ENCODE results near the gene PROM2.

PROM2 gene

DNA sequence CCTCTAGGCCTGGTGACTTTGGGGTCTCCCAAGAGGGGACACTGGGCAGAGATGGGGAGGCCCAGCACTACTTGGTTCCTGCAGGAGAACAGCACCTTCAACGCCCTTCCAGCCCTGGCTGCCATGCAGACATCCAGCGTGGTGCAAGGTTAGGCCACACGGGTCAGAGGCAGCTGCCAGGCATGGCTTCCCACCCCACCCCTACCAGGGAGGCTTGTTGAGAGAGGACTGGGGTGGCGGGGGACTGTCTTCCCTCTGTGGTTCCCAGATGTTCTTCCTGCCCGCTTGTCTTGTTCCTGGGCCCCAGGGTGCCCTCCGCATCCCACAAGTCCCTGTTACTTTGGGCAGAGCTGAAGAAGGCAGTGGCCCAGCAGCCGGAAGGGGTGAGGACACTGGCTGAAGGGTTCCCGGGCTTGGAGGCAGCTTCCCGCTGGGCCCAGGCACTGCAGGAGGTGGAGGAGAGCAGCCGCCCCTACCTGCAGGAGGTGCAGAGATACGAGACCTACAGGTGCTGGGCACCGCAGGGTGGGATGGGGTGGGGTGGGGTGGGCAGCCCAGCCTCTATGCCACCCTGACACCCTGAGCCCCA is 4.5 kb downstream of the PROM2 start:
- Histone ChIP-seq H3K9ac (ENCODE audit: low read depth, low read length) (no peak overlapping the region), H3K27me3 (ENCODE audit: control insufficient read depth, insufficient read depth, low read length) (no peaks in the 10 kb centered on the region), H3K4me3 (ENCODE audit: low read depth, low read length) (no peak overlapping the region), H3K9me3 (ENCODE audit: control insufficient read depth, insufficient read depth, low read length) (no peaks in the 10 kb centered on the region), H3K4me1 (ENCODE audit: control insufficient read depth, insufficient read depth, low read length) (peaks cover 6% of the 10 kb centered on the region), H3K36me3 (ENCODE audit: control insufficient read depth, insufficient read depth, low read length) (no peaks in the 10 kb centered on the region)

DNA sequence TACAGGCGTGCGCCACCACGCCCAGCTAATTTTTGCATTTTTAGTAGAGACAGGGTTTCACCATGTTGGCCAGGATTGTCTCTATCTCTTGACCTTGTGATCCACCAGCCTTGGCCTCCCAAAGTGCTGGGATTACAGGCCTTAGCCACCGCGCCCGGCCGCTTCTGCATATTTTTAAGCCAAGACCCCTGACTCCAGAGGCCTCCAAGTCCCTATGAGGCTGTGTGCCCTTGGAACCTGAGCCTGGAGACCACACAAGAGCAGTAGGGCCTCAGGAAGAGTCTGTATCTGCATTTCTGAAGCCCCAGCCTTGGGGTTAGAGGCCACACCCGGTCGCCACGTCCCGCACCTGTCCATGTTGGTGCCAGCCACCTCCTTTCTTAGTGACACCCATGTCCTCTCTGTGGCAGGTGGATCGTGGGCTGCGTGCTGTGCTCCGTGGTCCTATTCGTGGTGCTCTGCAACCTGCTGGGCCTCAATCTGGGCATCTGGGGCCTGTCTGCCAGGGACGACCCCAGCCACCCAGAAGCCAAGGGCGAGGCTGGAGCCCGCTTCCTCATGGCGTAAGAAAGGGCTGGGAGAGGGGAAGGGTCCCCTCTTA is 5.3 kb downstream of the PROM2 start:
- no peaks in the 10 kb centered on the region for H3K9me3 ChIP-seq (ENCODE audit: control insufficient read depth, insufficient read depth, low read length)
- no peaks in the 10 kb centered on the region for H3K36me3 ChIP-seq (ENCODE audit: control insufficient read depth, insufficient read depth, low read length)
- no peaks in the 10 kb centered on the region for H3K27me3 ChIP-seq (ENCODE audit: control insufficient read depth, insufficient read depth, low read length)
- no peak overlapping the region for H3K9ac ChIP-seq (ENCODE audit: low read depth, low read length)
- H3K4me3 ChIP-seq (ENCODE audit: low read depth, low read length): no peak overlapping the region
- H3K4me1 ChIP-seq (ENCODE audit: control insufficient read depth, insufficient read depth, low read length): peaks cover 5% of the 10 kb centered on the region

DNA sequence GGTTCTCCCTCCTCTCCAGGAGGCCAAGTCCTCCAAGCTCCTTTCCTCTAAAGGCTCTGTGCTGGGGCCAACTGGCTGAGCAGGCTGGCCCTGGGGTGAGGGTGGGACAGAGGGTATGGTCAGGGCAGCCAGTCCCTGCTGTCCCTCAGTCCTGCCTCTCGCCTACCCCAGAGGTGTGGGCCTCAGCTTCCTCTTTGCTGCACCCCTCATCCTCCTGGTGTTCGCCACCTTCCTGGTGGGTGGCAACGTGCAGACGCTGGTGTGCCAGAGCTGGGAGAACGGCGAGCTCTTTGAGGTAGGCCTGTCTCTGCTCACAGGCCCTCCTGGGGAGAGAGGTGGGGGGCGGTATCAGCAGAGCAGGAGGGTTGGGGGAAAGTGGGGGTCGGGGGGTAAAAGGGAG is 6.8 kb downstream of the PROM2 start:
- Histone ChIP-seq H3K27me3 (ENCODE audit: control insufficient read depth, insufficient read depth, low read length) (no peaks in the 10 kb centered on the region), H3K9me3 (ENCODE audit: control insufficient read depth, insufficient read depth, low read length) (no peaks in the 10 kb centered on the region), H3K4me1 (ENCODE audit: control insufficient read depth, insufficient read depth, low read length) (no peaks in the 10 kb centered on the region), H3K36me3 (ENCODE audit: control insufficient read depth, insufficient read depth, low read length) (no peaks in the 10 kb centered on the region), H3K9ac (ENCODE audit: low read depth, low read length) (no peak overlapping the region), H3K4me3 (ENCODE audit: low read depth, low read length) (no peak overlapping the region)

GRCh38 chr2:95281786-95282185 is 7.5 kb downstream of the PROM2 start:
- Histone ChIP-seq H3K9ac (ENCODE audit: low read depth, low read length) (no peak overlapping the region), H3K4me3 (ENCODE audit: low read depth, low read length) (no peak overlapping the region), H3K9me3 (ENCODE audit: control insufficient read depth, insufficient read depth, low read length) (no peaks in the 10 kb centered on the region), H3K36me3 (ENCODE audit: control insufficient read depth, insufficient read depth, low read length) (no peaks in the 10 kb centered on the region), H3K4me1 (ENCODE audit: control insufficient read depth, insufficient read depth, low read length) (no peaks in the 10 kb centered on the region), H3K27me3 (ENCODE audit: control insufficient read depth, insufficient read depth, low read length) (no peaks in the 10 kb centered on the region)

DNA sequence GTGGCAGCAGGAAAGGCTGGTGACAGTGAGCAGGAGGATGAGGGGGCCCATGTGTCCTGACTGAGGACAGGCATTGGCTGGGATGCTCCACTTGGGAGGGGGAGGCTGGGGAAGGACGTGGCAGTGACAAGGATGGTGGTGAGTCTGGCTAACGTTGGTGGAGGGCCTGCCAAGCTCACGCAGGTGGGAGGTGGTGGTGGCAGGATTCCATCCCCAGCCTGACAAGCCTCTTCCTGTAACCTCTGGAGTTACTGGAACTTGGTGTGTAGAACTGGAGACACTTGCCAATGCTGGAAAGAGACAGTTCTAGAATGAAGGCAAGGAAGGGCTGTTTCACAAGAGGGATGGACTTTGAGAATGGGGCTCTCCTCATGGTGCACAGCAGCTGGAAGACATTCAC is 8.2 kb downstream of the PROM2 start:
- no peaks in the 10 kb centered on the region for H3K4me1 ChIP-seq (ENCODE audit: control insufficient read depth, insufficient read depth, low read length)
- no peaks in the 10 kb centered on the region for H3K27me3 ChIP-seq (ENCODE audit: control insufficient read depth, insufficient read depth, low read length)
- H3K4me3 ChIP-seq (ENCODE audit: low read depth, low read length): no peak overlapping the region
- H3K9me3 ChIP-seq (ENCODE audit: control insufficient read depth, insufficient read depth, low read length): no peaks in the 10 kb centered on the region
- no peak overlapping the region for H3K9ac ChIP-seq (ENCODE audit: low read depth, low read length)
- H3K36me3 ChIP-seq (ENCODE audit: control insufficient read depth, insufficient read depth, low read length): no peaks in the 10 kb centered on the region

DNA sequence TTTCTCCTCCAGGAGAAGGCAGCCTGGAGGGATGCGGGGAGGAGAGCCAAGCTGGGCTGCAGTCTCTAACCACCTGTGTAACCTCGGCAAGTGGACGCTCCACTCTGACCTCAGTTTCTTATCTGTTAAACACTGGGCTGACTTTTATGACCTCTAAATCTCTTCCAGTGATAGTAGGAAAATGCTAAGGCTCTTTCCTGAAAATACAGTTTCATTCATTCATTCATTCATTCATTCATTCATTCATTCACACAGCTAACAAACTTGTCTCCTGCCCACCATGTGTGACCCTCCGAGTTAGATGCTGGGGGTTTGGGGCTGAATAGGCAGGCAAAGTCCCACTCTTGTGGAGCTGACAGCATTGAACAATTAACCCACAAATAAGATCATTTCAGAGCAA is 9.3 kb downstream of the PROM2 start:
- Histone ChIP-seq H3K9me3 (ENCODE audit: control insufficient read depth, insufficient read depth, low read length) (no peaks in the 10 kb centered on the region), H3K4me1 (ENCODE audit: control insufficient read depth, insufficient read depth, low read length) (no peaks in the 10 kb centered on the region), H3K36me3 (ENCODE audit: control insufficient read depth, insufficient read depth, low read length) (no peaks in the 10 kb centered on the region), H3K9ac (ENCODE audit: low read depth, low read length) (no peak overlapping the region), H3K4me3 (ENCODE audit: low read depth, low read length) (no peak overlapping the region), H3K27me3 (ENCODE audit: control insufficient read depth, insufficient read depth, low read length) (no peaks in the 10 kb centered on the region)

GRCh38 chr2:95284886-95285541 is 10.8 kb downstream of the PROM2 start:
- Histone ChIP-seq H3K4me1 (ENCODE audit: control insufficient read depth, insufficient read depth, low read length) (no peaks in the 10 kb centered on the region), H3K9ac (ENCODE audit: low read depth, low read length) (no peak overlapping the region), H3K9me3 (ENCODE audit: control insufficient read depth, insufficient read depth, low read length) (no peaks in the 10 kb centered on the region), H3K36me3 (ENCODE audit: control insufficient read depth, insufficient read depth, low read length) (no peaks in the 10 kb centered on the region), H3K4me3 (ENCODE audit: low read depth, low read length) (no peak overlapping the region), H3K27me3 (ENCODE audit: control insufficient read depth, insufficient read depth, low read length) (no peaks in the 10 kb centered on the region)

GRCh38 chr2:95285542-95285932 is 11.3 kb downstream of the PROM2 start:
- Histone ChIP-seq H3K9ac (ENCODE audit: low read depth, low read length) (no peak overlapping the region), H3K9me3 (ENCODE audit: control insufficient read depth, insufficient read depth, low read length) (no peaks in the 10 kb centered on the region), H3K27me3 (ENCODE audit: control insufficient read depth, insufficient read depth, low read length) (no peaks in the 10 kb centered on the region), H3K4me1 (ENCODE audit: control insufficient read depth, insufficient read depth, low read length) (no peaks in the 10 kb centered on the region), H3K36me3 (ENCODE audit: control insufficient read depth, insufficient read depth, low read length) (no peaks in the 10 kb centered on the region), H3K4me3 (ENCODE audit: low read depth, low read length) (no peak overlapping the region)

GRCh38 chr2:95287336-95287735 is 13.1 kb downstream of the PROM2 start:
- no peaks in the 10 kb centered on the region for H3K9me3 ChIP-seq (ENCODE audit: control insufficient read depth, insufficient read depth, low read length)
- no peaks in the 10 kb centered on the region for H3K4me1 ChIP-seq (ENCODE audit: control insufficient read depth, insufficient read depth, low read length)
- no peaks in the 10 kb centered on the region for H3K36me3 ChIP-seq (ENCODE audit: control insufficient read depth, insufficient read depth, low read length)
- H3K9ac ChIP-seq (ENCODE audit: low read depth, low read length): no peak overlapping the region
- H3K4me3 ChIP-seq (ENCODE audit: low read depth, low read length): no peak overlapping the region
- no peaks in the 10 kb centered on the region for H3K27me3 ChIP-seq (ENCODE audit: control insufficient read depth, insufficient read depth, low read length)

DNA sequence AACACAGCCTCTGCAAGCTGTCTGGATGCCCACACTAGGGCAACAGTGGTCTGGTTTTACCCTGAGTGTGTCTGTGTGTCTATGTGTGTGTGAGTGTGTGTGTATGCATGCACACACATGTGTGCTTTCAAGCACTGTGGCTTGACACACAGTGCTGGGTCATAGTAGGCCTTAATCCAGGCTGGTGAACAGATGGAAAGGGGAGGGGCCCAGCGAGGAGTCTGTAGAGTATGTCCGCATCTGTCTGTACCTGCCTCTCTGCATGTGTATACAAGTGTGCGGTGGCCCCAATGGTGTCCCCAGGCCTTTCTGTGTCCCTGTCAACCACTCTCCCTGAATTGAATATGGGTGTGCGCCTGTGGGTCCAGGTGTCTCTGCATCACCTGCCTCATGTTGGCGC is 13.6 kb downstream of the PROM2 start:
- Histone ChIP-seq H3K36me3 (ENCODE audit: control insufficient read depth, insufficient read depth, low read length) (no peaks in the 10 kb centered on the region), H3K9me3 (ENCODE audit: control insufficient read depth, insufficient read depth, low read length) (no peaks in the 10 kb centered on the region), H3K4me1 (ENCODE audit: control insufficient read depth, insufficient read depth, low read length) (no peaks in the 10 kb centered on the region), H3K9ac (ENCODE audit: low read depth, low read length) (no peak overlapping the region), H3K4me3 (ENCODE audit: low read depth, low read length) (no peak overlapping the region), H3K27me3 (ENCODE audit: control insufficient read depth, insufficient read depth, low read length) (no peaks in the 10 kb centered on the region)

DNA sequence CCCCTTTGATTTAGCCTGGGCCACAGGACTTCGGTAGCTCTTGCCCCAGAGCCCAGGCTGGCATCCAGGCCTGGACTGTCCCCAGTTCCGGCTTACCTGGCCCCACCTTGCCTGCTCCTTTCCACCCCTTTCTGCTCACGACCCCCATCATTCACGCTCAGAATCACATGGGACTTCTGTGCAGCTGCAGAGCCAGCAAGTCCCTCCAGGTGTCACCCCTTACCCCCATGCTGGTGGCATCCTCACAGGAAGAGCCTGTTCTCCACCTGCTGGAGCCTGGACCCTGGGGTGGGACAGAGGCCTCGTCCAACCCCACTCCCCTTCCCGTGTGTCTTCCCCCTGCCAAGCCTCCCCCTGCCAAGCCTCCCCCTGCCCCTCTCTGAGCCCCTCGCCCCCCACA is 15.0 kb downstream of the PROM2 start:
- Histone ChIP-seq H3K4me3 (ENCODE audit: low read depth, low read length) (no peak overlapping the region), H3K27me3 (ENCODE audit: control insufficient read depth, insufficient read depth, low read length) (no peaks in the 10 kb centered on the region), H3K36me3 (ENCODE audit: control insufficient read depth, insufficient read depth, low read length) (no peaks in the 10 kb centered on the region), H3K4me1 (ENCODE audit: control insufficient read depth, insufficient read depth, low read length) (no peaks in the 10 kb centered on the region), H3K9ac (ENCODE audit: low read depth, low read length) (no peak overlapping the region), H3K9me3 (ENCODE audit: control insufficient read depth, insufficient read depth, low read length) (no peaks in the 10 kb centered on the region)

GRCh38 chr2:95291222-95291621 is 17.0 kb downstream of the PROM2 start:
- no peaks in the 10 kb centered on the region for H3K36me3 ChIP-seq (ENCODE audit: control insufficient read depth, insufficient read depth, low read length)
- H3K9ac ChIP-seq (ENCODE audit: low read depth, low read length): no peak overlapping the region

More at GRCh38 chr2:95291222-95291621, 17.0 kb downstream of the PROM2 start:
- H3K4me3 ChIP-seq (ENCODE audit: low read depth, low read length): no peak overlapping the region
- H3K4me1 ChIP-seq (ENCODE audit: control insufficient read depth, insufficient read depth, low read length): no peaks in the 10 kb centered on the region
- no peaks in the 10 kb centered on the region for H3K9me3 ChIP-seq (ENCODE audit: control insufficient read depth, insufficient read depth, low read length)
- H3K27me3 ChIP-seq (ENCODE audit: control insufficient read depth, insufficient read depth, low read length): no peaks in the 10 kb centered on the region

Measured in iPS-15b (cell line).